KBM-7 (cell line): ENCODE data around the gene MISP.

Experiments used
- DNase-seq: peaks from one replicate; pipeline ENCODE4 v3.0.0-alpha.2; 2015
- in situ Hi-C: fragments of 300-500 bp; cut with MboI; formaldehyde crosslinking; loops from 2 replicates; pipeline ENCODE4 v1.14.3; 2020; ENCODE audit warnings: low sequenced_read_pairs, low pct_unique_long_range_greater_than_20kb, mixed read lengths

The MISP gene

GRCh38 chr19:791007-791566 is 40.2 kb downstream of the MISP start:
- DNase-seq = no peak
- in situ Hi-C loops = no loop called here

GRCh38 chr19:791567-792305 is 40.8 kb downstream of the MISP start:
- DNase-seq = no peak
- in situ Hi-C loops = no loop called here

GRCh38 chr19:792306-792885 is 41.5 kb downstream of the MISP start:
- no peak for DNase-seq
- in situ Hi-C loops = no loop called here

- DNase-seq = no peak
- in situ Hi-C loops = no loop called here
Observed at GRCh38 chr19:793806-794205, 42.9 kb downstream of the MISP start.

GRCh38 chr19:795073-795611 is 44.2 kb downstream of the MISP start:
- no peak for DNase-seq
- in situ Hi-C loops = no loop called here

- no peak for DNase-seq
- in situ Hi-C loops = no loop called here
Observed at GRCh38 chr19:795691-796581, 45.0 kb downstream of the MISP start.

- peak; percentile 100 for DNase-seq
- in situ Hi-C loops = no loop called here
Observed at GRCh38 chr19:796692-797527, 46.0 kb downstream of the MISP start, which contains the start of gene PTBP1. PTBP1 (plus strand) TSS chr19:797452; CDS start chr19:797498, 46 bp downstream.

- in situ Hi-C loops = no loop called here
- DNase-seq = peak; percentile 79
Observed at GRCh38 chr19:797528-798414, 46.9 kb downstream of the MISP start.

GRCh38 chr19:798415-799075 is 47.6 kb downstream of the MISP start:
- DNase-seq = no peak
- in situ Hi-C loops = no loop called here

- in situ Hi-C loops = no loop called here
- DNase-seq = peak; percentile 48
Observed at GRCh38 chr19:799076-799881, 48.4 kb downstream of the MISP start.

GRCh38 chr19:800360-801029 is 49.6 kb downstream of the MISP start:
- in situ Hi-C loops = no loop called here
- DNase-seq = no peak

- in situ Hi-C loops = no loop called here
- no peak for DNase-seq
Observed at GRCh38 chr19:801030-801860, 50.3 kb downstream of the MISP start.

GRCh38 chr19:801861-802497 is 51.1 kb downstream of the MISP start:
- no peak for DNase-seq
- in situ Hi-C loops = no loop called here

- in situ Hi-C loops = no loop called here
- DNase-seq = no peak
Observed at GRCh38 chr19:802498-803098, 51.7 kb downstream of the MISP start.
